GM12864 (cell line): Measurements from ENCODE around the gene SEC22C.

Experiments
- DNase-seq: peaks from one replicate; pipeline ENCODE4 v3.0.0-alpha.2; 2011; ENCODE audit warnings: low read depth
- H3K4me3 ChIP-seq: 2 replicates; pipeline ENCODE4 v1.5.1; 2011; ENCODE audit warnings: mild to moderate bottlenecking, low read depth, low read length, control low read depth
- TF ChIP-seq, protein P1 (sequence below): IDR thresholded peaks from 2 replicates; pipeline ENCODE4 v1.5.1; 2011; ENCODE audit warnings: low read depth, mild to moderate bottlenecking, moderate library complexity, low read length, control low read depth, inconsistent platforms; ENCODE audit errors: missing control alignments

SEC22C gene

DNA sequence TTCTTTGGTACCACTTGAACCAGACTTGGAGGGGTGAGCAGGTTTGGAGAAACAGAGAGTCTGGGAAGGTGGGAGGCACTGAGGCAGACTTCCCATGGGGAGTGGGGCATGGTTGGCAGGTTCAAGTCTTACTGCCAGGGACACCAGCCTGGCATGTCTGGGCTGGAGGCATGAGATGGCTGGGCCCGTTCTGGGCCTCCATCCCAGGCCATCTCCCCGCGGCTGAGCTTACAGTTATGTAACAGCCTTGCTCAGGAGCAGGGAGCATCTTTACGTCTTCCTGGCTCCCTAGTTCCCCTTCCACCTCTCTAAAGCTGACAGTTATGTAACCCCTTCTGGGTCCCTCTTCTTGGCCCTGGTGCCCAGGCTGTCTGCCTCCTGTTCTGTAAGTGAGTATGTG is 66.9 kb downstream of the SEC22C start:
- TF ChIP-seq, protein P1, sequence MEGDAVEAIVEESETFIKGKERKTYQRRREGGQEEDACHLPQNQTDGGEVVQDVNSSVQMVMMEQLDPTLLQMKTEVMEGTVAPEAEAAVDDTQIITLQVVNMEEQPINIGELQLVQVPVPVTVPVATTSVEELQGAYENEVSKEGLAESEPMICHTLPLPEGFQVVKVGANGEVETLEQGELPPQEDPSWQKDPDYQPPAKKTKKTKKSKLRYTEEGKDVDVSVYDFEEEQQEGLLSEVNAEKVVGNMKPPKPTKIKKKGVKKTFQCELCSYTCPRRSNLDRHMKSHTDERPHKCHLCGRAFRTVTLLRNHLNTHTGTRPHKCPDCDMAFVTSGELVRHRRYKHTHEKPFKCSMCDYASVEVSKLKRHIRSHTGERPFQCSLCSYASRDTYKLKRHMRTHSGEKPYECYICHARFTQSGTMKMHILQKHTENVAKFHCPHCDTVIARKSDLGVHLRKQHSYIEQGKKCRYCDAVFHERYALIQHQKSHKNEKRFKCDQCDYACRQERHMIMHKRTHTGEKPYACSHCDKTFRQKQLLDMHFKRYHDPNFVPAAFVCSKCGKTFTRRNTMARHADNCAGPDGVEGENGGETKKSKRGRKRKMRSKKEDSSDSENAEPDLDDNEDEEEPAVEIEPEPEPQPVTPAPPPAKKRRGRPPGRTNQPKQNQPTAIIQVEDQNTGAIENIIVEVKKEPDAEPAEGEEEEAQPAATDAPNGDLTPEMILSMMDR: no peak
- no peak for DNase-seq
- H3K4me3 ChIP-seq: no peak overlapping the region

- no peak for DNase-seq
- no peak overlapping the region for H3K4me3 ChIP-seq
- TF ChIP-seq, protein P1: no peak
These were observed 68.2 kb downstream of the SEC22C start for GRCh38 chr3:42513521-42513920.

DNA sequence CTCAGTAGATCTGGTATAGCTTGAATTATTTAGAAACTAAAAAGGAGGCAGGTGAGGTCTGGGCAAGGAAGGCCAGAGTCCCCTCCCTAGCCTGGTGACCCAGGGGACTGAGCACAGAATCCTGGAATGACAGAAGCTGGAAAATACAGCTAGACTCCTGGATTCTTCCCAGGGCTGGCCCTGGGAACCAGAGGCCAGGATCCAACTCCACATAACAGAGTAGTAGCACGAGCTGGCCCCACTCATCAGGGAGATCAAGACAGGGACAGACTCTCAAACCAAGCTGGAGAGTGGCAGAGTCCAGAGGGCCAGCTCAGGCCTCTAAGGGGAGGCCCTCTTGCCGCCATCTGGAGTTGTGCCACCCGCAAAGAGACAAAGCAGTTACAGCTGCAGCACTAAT is 68.6 kb downstream of the SEC22C start:
- H3K4me3 ChIP-seq: no peak overlapping the region
- TF ChIP-seq, protein P1: no peak
- no peak for DNase-seq

DNA sequence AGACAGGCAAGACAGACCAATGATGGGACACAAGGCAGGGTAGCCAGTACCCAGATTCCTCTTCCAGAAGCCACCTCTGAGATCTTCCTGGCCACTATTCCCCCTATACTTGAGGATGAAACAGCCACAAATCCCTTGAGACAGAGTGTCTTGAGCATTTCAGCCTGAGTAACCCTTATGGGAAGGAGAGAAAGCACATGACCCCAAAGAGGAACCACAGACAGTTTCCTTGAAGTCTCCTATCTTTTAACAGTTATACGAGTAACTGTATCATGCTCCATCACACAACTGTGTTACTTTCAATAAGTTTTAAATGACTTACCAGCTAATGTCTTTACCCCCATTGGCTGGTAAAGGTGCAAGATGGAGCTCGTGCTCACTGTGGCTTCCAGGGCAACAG is 70.0 kb downstream of the SEC22C start:
- DNase-seq: no peak
- H3K4me3 ChIP-seq: no peak overlapping the region
- TF ChIP-seq, protein P1: no peak

DNA sequence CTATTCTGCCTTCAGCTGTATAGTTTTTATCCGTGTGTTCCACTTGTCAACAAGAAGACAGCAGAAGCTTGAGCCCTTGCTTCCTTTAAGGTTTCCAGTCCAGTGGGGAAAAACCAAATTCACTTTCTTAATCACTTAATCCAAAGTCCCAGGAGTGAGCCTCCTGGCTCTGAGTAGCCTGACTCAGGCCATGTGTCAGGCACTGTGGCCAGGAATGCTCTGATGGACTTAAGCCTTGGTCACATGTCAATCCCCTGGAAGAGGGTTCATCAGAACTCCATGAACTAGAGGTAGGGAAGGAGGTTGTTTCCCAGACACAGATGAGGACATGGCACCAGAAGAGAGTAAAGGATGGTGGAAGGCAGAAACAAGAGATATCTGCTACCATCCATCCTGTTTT is 70.6 kb downstream of the SEC22C start:
- H3K4me3 ChIP-seq: no peak overlapping the region
- TF ChIP-seq, protein P1: no peak
- DNase-seq: no peak

DNA sequence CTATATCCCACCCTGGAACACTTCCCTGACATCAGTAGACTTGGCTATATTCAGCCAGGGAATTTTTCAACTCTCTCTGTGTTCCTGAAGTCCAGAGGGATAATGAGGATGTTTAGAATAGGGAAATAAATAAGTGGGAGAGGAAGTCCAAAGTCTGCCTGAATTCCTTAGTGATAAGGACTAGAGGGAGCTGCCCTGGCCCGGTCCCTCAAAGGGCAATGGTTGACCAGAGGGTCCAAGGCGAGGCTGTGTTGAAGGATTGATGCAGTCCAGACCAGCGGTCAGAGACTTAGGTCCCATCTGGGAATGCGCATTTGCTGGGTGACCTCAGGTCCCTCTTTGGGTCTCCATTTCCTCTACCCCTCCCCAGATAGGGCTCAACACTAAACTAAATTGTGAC is 71.4 kb downstream of the SEC22C start:
- TF ChIP-seq, protein P1: no peak
- no peak for DNase-seq

DNA sequence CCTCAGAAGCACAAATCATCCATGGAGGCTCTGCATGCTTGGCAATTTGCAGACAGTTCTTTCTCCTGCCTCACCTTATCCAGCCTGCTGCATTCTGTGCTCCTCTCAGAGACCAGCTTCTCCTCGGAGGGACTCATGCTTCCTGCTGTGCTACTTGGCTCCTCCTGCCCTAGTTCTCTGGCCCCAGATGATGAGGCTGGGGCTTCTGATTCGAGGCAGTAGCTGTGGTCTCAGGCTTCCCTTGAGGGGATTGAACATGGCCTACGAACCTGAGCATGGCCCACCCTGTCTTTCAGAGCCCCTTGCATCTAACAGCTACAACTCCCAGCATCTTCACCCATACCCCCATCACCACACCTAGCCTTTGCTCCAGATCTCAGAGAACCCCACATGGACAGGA is 72.7 kb downstream of the SEC22C start:
- DNase-seq: no peak
- no peak overlapping the region for H3K4me3 ChIP-seq
- TF ChIP-seq, protein P1: no peak

More for the DNA sequence above, 71.4 kb downstream of the SEC22C start:
- H3K4me3 ChIP-seq: no peak overlapping the region
